Transverse colon (tissue), 4 donors: ENCODE results near the gene TARBP2.

Experiments used
- CTCF ChIP-seq, 5 experiments: fragments of 200-600 bp in 3 of 5; fragments of 450-650 bp in 2 of 5; sonication (generic) in 3 of 5; IDR thresholded peaks; 1 replicate in 2 of 5; 2 replicates in 3 of 5; pipeline ENCODE4 v1.5.1; 2016 to 2017; ENCODE audit warnings: antibody characterized with exemption in 5 of 5, inconsistent platforms in 3 of 5, mild to moderate bottlenecking in 2 of 5, moderate library complexity in 1 of 5
- EP300 ChIP-seq: sonication (generic); formaldehyde crosslinking; IDR thresholded peaks from one replicate; pipeline ENCODE4 v1.6.1; 2017; ENCODE audit warnings: antibody characterized with exemption, low read depth
- POLR2A ChIP-seq: fragments of 450-650 bp; IDR thresholded peaks from one replicate; pipeline ENCODE4 v1.6.1; 2016; ENCODE audit warnings: antibody characterized with exemption, mild to moderate bottlenecking, moderate library complexity
- POLR2AphosphoS5 ChIP-seq, 3 donors: sonication (generic); formaldehyde crosslinking; IDR thresholded peaks; one replicate each; pipeline ENCODE4 v1.6.1; 2016; ENCODE audit warnings: antibody characterized with exemption in 3 of 3

GRCh38 chr12:53493610-53494391 is 7.3 kb upstream of the TARBP2 start:
- TF ChIP-seq CTCF (IDR thresholded peaks at IDR 0.05), result no peak
- no peak for TF ChIP-seq POLR2A
- TF ChIP-seq POLR2AphosphoS5 (IDR thresholded peaks at IDR 0.05), result no peak
- TF ChIP-seq EP300, result no peak
